NCI-H510A treated with DMSO at 0.1 percent for 48 hours (cell line): ENCODE results near the gene ALLC.

Experiments used
- DNase-seq: peaks from one replicate; lab custom pipeline; 2025; lab: John Stamatoyannopoulos, UW

The ALLC gene

DNA sequence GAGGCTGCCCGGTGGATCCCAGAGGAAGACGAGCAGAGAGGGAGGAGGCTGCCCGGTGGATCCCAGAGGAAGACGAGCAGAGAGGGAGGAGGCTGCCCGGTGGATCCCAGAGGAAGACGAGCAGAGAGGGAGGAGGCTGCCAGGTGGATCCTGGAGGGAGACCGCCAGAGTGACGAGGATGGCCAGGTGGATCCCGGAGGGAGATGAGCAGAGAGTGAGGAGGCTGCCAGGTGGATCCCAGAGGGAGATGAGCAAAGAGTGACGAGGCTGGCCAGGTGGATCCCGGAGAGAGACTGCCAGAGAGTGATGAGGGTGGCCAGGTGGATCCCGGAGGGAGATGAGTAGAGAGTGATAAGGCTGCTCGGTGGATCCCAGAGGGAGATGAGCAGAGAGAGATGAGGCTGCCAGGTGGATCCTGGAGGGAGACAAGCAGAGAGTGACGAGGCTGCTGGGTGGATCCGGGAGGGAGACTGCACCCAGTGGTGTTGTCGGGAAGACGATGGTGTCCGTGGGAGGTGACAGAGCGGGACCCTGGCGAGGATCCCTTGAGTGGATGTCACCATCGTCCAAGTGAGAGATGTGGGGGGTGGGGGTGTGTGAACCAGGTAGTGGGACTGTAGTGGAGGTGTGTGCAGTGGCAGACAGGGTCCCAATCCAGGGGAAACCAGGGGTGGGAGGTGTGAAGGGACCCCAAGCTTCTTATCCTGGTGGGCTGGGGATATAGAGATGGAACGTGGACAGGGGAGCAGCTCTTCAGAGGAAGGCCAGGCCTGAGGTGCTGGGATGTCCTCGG is 67.7 kb downstream of the ALLC start:
- no peak for DNase-seq

DNA sequence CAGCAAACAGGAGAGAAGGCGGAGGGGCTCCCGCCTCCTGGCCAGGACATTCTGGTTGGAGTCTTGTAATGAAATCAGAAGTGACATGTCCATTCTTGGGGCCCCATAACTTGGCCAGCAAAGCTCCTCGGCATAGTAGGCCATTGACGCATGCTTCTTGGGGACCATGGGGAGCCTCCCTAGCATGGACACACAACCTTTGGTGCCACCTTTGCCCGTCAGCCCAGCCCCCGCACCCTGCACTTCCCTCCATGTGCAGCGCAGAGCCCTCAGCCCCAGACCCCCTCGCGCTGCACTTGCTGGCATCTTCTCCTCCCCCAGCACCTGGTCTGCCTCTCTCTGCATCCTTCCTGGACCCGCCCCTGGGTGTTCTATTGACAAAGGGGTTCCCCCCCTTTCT is 68.5 kb downstream of the ALLC start:
- no peak for DNase-seq

DNA sequence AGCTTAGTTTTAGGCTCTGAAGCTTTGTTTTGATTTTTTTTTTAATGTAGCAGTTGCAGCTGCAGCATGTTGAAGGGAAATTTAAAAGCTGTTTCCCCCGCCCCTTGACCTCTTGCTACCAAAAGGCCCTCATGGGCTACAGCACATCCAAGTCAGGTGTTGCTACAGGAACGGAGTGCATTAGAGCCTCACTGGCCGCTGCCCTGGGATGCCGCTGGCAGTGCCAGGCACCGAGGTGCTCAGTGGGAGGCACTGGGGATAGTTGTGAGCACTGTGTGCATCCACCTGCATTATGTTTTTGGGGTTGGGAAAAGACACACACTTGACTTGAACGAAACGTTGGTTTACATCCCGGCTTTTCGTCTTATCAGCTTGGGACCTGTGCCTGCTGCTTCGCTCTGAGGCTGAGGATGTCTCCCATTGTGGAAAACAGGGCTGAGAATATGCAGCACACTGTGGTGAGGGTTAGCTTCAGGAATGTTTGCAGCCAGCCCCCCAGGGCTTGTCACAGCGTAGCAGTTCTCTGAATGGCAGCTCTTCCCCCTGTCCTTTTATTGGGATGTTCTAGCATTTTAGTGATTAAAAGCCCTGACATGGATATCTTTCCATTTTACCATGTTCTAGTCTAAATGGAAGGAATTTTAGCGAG is 69.5 kb downstream of the ALLC start:
- no peak for DNase-seq

DNA sequence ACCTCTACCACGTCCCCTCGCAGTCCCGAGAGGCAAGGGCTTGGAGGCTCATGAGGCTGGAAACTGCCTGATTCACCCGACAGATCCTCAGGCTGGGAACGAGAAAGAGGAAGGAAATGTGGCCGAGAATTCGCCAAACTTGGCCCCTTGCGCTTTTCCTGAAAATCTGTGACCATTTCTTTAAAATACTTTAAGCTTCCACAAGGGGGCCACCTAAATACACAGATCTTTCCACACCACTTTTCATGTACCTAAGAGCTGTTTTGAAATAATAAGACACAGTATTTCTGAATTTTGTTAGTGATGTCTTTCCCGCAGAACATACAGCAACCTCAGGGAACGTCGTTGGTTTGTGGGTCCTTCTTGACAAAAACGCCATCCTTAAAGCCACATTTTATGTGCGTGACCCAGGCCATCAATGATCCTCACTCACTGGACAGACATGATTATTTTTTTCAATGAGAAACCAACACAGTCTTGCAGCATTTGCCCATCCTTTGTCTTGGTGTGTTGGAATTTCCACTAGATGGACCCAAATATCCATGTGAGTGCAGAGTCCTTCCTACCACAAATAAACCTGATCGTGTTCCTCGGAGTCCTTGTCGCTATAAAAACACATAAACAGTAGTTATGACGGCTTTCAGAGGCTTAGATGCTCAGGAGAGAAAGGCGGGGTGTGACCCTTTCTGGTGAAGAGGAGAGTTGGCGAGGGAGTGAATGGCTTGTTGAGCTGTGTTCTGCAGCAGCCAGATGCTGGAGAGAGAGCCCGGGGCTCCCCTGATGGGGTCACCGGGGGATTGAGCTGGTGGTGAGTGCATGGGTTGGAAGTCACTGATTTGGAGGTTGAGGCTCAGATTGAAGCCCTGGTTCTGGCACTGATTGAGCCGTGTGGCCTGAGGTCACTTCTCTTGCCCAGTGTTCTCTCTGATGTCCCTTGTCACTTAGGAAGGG is 70.4 kb downstream of the ALLC start:
- peak; percentile 62 for DNase-seq

DNA sequence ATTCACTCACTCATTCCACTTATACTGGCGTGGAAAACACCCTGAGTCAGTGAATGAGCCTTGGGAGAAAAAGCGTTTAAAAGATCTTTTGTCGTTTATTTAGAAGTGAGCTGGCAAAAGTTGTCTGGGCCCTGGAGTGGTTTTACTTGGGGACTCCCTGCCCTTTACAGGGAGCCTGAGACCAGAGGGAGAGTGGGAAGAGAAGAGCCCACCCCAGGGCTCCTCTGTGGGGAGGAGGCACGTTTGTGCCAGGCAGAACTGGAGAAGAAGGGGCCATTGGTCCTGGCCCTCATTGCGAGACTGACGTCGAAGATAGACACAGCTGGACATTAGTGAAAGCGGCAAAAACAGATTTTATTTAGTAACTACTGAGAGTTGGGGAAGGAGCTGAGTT is 71.1 kb downstream of the ALLC start:
- no peak for DNase-seq

DNA sequence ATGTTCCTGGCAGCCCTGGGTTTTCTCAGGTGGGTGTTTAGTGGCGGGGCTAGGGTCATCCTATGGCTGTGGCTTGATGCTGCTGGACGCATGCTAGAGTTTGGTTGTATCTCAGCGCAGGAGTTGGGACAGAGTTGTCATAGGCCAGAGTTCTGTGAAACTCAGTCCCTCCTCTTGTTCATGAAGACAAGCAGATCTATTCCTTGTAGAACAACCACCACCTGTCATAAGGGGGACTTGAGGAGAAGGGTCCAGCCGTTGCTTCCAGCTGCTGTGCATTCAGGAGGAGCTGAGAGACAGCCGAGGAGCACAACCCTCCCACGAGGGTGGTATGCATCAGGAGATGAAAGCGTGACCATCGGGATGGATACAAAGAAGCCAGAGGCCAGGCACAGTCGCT is 71.8 kb downstream of the ALLC start:
- DNase-seq, result no peak

DNA sequence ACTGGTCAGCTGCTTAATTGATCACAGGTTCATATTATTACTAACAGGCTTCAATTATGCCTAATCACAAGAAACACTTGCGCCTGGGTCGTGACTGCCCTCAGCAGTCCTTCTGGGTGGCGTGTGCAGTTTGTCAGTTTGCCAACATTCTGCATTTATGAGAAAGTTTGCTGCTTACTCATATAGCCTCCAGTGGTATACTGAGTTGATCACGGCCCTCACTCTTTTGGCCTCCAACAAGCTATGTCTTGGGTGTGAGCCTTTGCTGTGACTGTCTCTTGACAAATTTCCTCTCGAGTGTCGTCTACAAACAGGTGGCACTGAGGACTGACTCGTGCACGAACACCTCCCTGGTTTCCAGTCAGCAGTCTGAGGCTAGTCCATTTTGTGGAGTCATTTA is 72.6 kb downstream of the ALLC start:
- DNase-seq, result no peak

DNA sequence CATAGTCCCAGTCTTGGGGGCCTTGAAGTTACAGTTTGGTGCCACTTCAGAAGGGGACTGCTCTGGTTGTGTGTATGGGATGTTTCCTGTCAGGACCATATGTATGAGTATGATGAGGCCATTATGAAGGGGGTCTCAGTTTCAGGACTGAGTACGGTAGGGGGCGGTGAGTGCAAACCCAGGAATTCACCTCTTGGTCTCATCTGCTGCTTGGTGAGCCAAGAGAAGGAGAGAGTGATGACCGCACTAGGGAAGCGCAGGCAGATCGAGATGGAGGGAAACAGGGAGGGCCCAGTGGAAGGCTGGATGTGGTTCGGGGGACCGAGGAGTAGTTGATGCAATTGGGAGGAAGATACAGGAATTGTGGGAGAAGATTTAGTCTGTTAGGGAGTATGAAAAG is 73.8 kb downstream of the ALLC start:
- DNase-seq, result no peak

DNA sequence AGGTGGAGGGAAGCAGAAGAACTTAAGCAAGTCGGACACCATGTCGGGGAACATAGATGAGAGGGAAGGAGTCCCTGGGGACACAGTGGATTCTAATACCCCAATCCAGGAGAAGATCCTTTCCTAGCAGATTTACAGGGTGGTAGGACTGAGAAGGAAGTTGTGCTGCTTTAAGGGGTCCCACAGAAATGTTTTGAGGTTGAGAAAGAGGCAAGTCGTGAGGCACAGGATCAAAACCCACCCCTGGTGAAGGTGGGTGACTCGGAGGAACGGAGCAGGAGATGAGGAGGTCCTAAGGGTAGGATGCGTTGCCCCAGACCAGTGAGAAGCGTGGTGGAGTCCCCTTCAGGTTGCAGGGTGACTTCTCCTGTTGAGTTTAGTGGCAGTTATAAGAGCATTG is 78.1 kb downstream of the ALLC start:
- no peak for DNase-seq

DNA sequence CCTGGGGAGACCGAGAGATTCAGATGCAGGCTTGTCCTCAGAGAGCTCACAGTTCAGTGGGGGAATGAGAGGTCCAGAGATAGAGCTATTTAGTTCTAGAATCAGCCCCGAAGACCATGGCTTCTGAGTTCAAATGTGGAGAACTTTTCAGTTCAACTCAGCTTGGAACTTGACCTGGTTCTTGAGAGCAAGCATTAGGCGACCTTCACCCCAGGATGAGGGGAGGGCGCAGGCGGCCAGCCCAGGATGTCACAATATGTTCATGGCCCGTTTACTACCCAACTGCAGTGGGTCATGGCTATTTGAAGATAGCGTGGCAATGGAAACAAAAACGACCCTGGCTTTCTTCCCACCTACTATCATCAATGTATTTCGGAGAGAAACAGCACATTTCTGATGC is 79.1 kb downstream of the ALLC start:
- no peak for DNase-seq

DNA sequence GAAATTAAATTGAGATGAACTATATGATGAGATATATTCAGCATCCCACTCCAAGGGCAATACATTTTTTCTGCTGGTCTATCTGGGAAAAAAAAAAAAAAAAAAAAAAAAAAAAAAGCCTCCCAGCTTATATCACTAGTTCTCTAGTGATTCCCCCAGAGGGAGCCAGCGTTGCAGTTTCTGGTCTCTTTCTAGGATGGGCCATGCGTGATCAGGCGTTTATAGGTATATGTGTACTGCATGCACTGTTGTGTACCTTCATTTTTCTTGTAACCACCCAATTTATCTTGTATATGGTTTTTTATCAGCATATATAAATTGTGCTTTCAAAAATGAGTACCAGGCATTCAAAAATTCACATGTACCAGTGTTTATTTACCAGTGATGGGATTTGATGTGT is 80.5 kb downstream of the ALLC start:
- DNase-seq, result peak; percentile 6

DNA sequence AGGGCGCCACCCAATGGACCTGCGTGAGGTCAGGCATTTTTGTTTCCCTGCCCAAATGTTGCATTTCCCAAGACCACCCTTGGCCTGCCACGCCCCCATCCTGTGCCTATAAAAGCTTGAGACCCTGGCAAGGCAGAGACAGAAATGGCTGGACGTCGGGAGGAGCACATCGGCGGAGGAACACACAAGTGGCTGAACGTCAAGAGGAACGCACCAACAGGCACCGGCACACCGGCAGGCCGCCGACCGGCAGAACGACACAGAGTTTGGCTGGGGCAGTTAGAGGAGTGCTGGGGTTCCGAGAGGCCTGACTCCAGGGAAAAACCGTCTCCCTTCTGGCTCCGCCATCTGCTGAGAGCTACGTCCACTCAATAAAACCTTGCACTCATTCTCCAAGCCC is 81.3 kb downstream of the ALLC start:
- no peak for DNase-seq

DNA sequence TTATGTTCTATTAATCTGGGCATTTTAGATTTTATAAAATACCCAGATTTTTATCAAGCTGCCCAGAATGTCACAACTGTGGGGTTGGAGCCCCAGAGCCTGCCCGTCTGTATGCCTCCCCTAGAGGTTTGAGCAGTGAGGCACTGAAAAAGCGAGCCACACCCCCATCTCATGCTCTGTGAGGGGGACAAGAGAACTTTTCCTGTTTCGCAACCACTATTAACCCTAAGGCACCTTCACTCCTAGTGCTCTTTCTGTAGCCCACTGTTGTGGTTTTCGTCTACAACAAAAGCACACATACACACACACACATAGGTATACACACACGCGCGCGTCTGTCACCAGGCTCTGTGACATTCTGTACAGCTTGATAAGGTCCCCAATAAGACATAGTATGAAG is 83.4 kb downstream of the ALLC start:
- DNase-seq, result no peak

DNA sequence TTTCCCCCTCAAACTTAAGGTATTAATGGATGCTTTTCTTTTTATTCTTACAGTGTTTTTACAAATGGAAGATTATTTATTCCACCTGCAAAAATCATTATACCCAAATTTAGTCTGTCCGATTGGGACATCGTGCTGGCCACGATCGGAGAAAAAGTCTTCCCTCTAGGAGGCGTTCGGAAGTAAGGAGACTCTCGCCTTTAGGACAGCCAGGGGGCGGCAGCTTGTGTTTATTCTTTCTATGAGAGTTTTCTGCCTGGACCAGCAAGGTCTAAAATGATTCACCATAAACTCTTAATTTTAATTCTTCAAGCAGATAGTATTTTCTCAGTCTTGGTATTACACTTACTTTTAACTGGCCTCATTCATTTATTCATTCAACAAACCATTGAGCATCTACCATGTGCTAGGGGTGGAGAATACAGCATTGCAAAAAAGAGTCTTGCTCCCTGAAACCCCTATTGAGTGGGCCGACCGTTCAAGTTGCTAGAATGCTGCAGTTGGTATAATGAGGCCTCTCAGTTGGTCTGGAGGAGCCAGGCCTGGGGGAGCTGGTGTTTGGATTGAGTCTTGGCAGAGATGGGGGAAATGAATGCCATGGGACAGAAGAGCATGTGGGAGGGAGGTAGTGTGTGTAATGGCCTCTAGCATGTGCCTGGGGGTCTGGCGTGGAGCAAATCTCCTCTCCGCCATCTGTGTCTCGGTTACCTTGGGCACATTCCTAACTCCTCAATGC is 84.0 kb downstream of the ALLC start:
- DNase-seq, result no peak

DNA sequence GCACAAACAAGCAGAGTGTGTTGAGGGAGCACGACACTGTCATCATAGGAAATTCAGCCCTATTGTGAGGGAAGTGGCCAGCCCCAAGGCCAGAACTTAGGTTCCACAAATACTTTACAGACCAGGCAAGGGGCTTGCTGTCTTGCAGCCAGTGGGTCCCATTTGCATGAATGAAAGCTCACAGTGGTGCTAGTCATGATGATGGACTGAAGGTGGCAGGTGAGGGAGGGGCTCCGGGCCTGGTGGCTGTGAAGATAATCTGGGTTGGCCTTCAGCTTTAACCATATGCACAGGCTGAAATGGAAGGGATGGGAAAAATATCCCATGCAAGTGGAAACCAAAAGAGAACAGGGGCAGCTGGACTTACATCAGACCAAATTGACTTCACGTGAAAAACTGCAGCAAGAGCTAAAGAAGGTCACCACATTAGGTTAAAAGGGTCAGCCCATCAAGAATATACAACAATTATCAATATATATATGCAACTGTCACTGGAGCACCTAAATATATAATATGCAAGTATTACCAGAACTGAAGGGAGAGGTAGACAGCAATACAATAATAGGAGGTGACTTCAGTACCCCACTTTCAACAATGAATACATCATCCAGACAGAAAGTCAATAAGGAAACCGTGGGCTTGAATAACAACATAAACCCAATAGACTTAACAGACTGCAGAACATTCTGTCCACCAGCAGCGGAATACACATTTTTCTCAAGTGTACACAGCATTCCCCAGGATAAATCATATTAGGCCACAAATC is 84.9 kb downstream of the ALLC start:
- no peak for DNase-seq

DNA sequence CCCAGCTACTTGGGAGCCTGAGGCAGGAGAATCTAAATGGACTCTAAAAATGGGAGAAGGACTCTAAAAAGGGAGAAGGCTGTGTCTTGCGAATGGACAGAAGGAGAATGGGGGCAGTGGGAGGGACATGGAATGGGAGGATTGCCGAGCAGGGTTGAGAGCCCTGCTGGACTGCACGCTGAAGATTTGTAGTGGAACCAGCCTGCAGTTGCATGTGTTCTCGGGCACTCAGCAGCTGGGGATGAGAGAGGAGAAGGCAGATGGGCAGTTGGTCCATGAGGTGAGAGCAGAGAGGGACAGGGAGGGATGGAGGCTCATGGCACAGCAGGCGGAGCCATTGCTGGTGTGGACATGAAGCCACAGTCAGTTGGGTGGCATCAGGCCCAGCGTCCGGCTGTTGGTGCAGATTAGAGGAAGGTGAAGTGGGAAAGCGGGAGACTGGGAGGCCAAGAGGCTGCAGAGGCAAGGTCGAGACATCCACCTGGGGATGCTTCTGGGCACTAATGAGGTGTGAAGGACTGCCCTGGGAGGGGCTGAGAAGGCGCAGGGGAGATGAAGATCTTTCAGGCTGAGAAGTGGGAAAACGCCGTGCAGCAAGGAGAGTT is 86.1 kb downstream of the ALLC start:
- no peak for DNase-seq

DNA sequence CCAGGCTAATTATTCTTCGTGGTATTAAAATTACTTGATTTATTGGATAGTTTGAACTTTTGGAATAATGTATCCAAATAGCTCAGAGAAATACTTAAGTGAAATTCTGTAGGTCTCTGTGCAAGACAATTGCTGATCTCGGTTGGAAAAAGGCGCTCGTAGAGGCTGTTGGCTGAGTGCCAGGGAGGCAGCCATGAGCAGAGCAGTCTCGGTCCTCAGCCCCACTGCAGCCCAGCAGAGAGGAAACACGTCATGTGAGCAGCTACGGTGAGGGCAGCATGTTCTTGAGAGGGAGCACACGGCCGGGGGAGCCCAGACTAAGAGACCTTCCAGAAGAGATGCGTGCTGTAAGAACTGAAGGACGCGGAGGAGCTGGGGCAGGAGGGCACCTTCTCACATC is 87.9 kb downstream of the ALLC start:
- DNase-seq, result peak; percentile 13

DNA sequence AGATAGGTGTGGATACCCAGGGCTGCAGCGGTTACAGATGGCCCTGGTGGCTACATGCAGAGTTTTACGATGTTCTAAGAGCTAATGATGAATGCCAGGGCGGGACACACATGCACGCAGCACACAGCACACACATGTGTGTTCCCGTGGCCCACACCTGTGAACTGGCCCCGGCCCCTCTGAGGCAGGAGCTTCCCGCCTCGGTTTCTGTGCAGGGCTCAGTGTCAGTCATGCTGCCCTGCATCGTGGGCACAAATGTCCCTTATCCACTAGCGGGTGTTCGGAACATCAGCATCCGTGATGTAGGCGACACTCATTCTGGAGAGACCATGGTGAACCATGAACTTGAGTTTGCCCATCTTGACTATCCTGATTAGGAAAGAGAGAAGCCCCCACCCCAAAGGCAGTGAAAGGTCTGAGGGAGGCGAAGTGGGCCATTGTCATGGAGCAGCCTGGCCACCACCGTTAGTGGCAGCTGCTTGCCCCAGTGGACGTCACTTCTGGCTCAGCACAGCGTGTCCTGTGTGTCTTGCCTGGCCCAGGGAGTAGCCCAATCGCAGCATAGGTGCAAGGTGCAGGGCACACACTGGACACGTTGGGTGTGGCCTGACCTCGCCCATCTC is 89.1 kb downstream of the ALLC start:
- no peak for DNase-seq

DNA sequence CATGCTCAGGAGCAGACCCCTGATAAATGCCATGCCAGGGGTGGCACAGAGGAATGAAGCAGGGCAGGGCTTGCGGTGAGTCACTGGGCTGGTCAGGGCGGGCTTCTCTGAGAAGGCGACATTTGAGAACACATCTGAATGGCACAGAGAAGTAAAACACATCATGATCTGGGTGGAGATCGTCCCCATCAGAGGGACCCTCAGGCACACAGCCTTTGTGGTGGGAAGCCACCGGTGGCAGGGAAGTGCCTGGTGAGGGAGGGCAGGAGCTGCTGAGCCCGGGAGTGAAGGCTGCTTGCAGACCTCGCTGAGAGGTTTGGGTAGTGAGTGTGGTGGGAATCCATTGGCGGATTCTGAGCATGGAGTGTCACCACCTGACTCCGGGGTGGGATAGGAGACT is 89.8 kb downstream of the ALLC start:
- DNase-seq, result no peak

DNA sequence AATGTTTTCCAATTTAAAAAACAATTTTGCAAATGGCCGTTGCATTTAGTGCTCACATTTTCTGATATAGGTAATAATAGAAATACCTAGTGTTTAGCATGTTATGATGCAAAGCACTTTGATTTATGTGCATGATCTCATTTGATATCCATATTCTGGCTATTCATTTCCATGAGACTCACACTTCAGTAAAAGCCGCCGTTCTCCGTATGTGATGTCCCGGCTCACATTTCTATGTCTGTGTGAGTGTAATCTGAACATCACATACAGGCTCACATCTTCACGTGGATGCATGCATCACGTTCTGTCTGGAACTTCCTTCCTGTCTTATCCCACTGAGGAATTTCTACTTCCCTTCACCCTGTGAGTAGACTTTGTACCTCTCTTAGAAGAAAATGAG is 91.2 kb downstream of the ALLC start:
- no peak for DNase-seq
